Panc1 (cell line): ENCODE data around the gene CKS1B. TPM values are rescaled to one million over a fixed set of nuclear protein-coding genes. Genes with fewer than 3 reads are reported as not detected.

ENCODE experiments used
- ATAC-seq: fragments of 200-7000 bp; cut with Tn5 transposase; 2 replicates; pipeline ENCODE4 v1.9.1; 2020; ENCODE audit warnings: mild to moderate bottlenecking, moderate library complexity
- BruUV-seq: library from RNA; stranded (reverse); fragments of 400-500 nt; replicated peaks from 2 replicates; lab custom pipeline; 2021; lab: Mats Ljungman, UMichigan
- CTCF ChIA-PET: fragments of 300-600 bp; sonication (Branson Sonifier 250); formaldehyde crosslinking; loops from one replicate; lab custom pipeline; 2022; ENCODE audit warnings: antibody characterized with exemption; lab: Charles Lee
- POLR2A ChIA-PET: fragments of 300-600 bp; sonication (Branson Sonifier 250); formaldehyde crosslinking; loops from one replicate; lab custom pipeline; 2022; ENCODE audit warnings: antibody characterized with exemption; lab: Charles Lee
- DNase-seq: peaks from one replicate; pipeline ENCODE4 v3.0.0-alpha.2; 2010; ENCODE audit warnings: low read depth, low spot score
- H3K27ac ChIP-seq: 2 replicates; pipeline ENCODE4 v1.5.1; 2011; ENCODE audit warnings: mild to moderate bottlenecking, low read length, inconsistent platforms
- H3K27me3 ChIP-seq: fragments of 200-500 bp; sonication (Bioruptor generic); 2 replicates; pipeline ENCODE4 v1.6.0; 2014; ENCODE audit warnings: low read length, inconsistent platforms; ENCODE audit not compliant: control insufficient read depth, insufficient read depth
- H3K36me3 ChIP-seq: fragments of 200-500 bp; sonication (Bioruptor generic); 2 replicates; pipeline ENCODE4 v1.5.1; 2014; ENCODE audit warnings: inconsistent platforms, mild to moderate bottlenecking, low read length, moderate library complexity; ENCODE audit not compliant: control insufficient read depth, insufficient read depth
- H3K4me1 ChIP-seq: 2 replicates; pipeline ENCODE4 v1.5.1; 2011; ENCODE audit warnings: inconsistent platforms, mild to moderate bottlenecking, low read length, moderate library complexity; ENCODE audit not compliant: control insufficient read depth, insufficient read depth
- H3K4me3 ChIP-seq, 2 experiments: 2 replicates each; pipeline ENCODE4 v1.5.1; 2011 to 2012; ENCODE audit warnings: low read depth in 2 of 2, low read length in 2 of 2, mild to moderate bottlenecking in 2 of 2, inconsistent platforms in 1 of 2, moderate library complexity in 1 of 2
- H3K9me3 ChIP-seq: fragments of 200-500 bp; sonication (Bioruptor generic); 2 replicates; pipeline ENCODE4 v1.5.1; 2014; ENCODE audit warnings: low read depth, mild to moderate bottlenecking, inconsistent platforms, low read length, moderate library complexity; ENCODE audit not compliant: control insufficient read depth, insufficient read depth
- CTCF ChIP-seq: fragments of 450-650 bp; IDR thresholded peaks from 2 replicates; pipeline ENCODE4 v1.5.1; 2017; ENCODE audit warnings: mild to moderate bottlenecking
- POLR2AphosphoS5 ChIP-seq: IDR thresholded peaks from 2 replicates; pipeline ENCODE4 v1.6.1; 2012; ENCODE audit warnings: mild to moderate bottlenecking, low read depth, low read length, moderate library complexity
- REST ChIP-seq, 2 experiments: IDR thresholded peaks; 2 replicates each; pipeline ENCODE4 v1.6.1; 2011 to 2012; ENCODE audit warnings: low read depth in 2 of 2, control low read depth in 1 of 2, low read length in 1 of 2, mild to moderate bottlenecking in 1 of 2, moderate library complexity in 1 of 2; ENCODE audit not compliant: insufficient read depth in 1 of 2
- SIN3A ChIP-seq: IDR thresholded peaks from 2 replicates; pipeline ENCODE4 v1.6.1; 2012; ENCODE audit warnings: low read depth, mild to moderate bottlenecking, low read length, moderate library complexity, borderline replicate concordance; ENCODE audit not compliant: insufficient read depth
- TCF7L2 ChIP-seq: IDR thresholded peaks from 2 replicates; pipeline ENCODE4 v1.6.1; 2011; ENCODE audit warnings: mild to moderate bottlenecking, low read depth, low read length, inconsistent platforms
- in situ Hi-C: cut with HindIII; loops from 2 replicates; pipeline ENCODE4 v1.10.0; 2016; ENCODE audit warnings: low sequenced_read_pairs, low pct_unique_long_range_greater_than_20kb
- intact Hi-C: fragments of 100-400 bp; cut with micrococcal nuclease; formaldehyde crosslinking; loops from one replicate; pipeline ENCODE4 v1.10.0; 2022; ENCODE audit not compliant: unreplicated experiment
- total RNA-seq: library from RNA; stranded (reverse); gene quantifications from one replicate; pipeline ENCODE4 v1.2.1, GENCODE V29; 2021; ENCODE audit not compliant: unreplicated experiment

The CKS1B gene
- total RNA-seq, 1 experiment from 2014 or later = 212 TPM

GRCh38 chr1:154987326-154987725 is 12.8 kb downstream of the CKS1B start:
- ATAC-seq (no peak), DNase-seq (no peak)
- H3K4me3 ChIP-seq = no peak overlapping the region
- ChIA-PET POLR2A (no interaction called here), CTCF (interaction anchor here (0.6 kb wide), 1 partner anchor 157 kb away, joined by 3 read pairs; no protein-coding TSS in a partner anchor)
- TF ChIP-seq REST (IDR thresholded peaks at IDR 0.05; ENCODE audit: insufficient read depth in 1 of 2, low read depth in 2 of 2, low read length in 1 of 2) = no peak
- no peak for TF ChIP-seq CTCF
- no peak for TF ChIP-seq SIN3A
- no peak for TF ChIP-seq POLR2AphosphoS5
- TF ChIP-seq TCF7L2 = no peak
- H3K36me3 ChIP-seq = peaks cover 4% of the 10 kb centered on the region; the same call in 1 of the 2 replicates
- BruUV-seq = no TSS peak
- no peaks in the 10 kb centered on the region for H3K9me3 ChIP-seq
- intact Hi-C loops (no loop called here), in situ Hi-C loops (no loop called here)
- H3K27ac ChIP-seq = no peak overlapping the region
- H3K4me1 ChIP-seq = peaks cover 4% of the 10 kb centered on the region
- no peaks in the 10 kb centered on the region for H3K27me3 ChIP-seq

- Histone ChIP-seq H3K4me1 (peaks cover 5% of the 10 kb centered on the region), H3K9me3 (no peaks in the 10 kb centered on the region), H3K27ac (no peak overlapping the region), H3K36me3 (peaks cover 4% of the 10 kb centered on the region; the same call in 1 of the 2 replicates), H3K4me3 (no peak overlapping the region), H3K27me3 (no peaks in the 10 kb centered on the region)
- ChIA-PET POLR2A (no interaction called here), CTCF (interaction anchor here (0.6 to 0.9 kb wide), 3 partner anchors 14 to 156 kb away, joined by 3 to 5 read pairs (median 3); partner anchors contain the start of gene ZBTB7B)
- intact Hi-C loops = no loop called here
- in situ Hi-C loops = no loop called here
- no TSS peak for BruUV-seq
- no peak for DNase-seq
- ATAC-seq = no peak
- TF ChIP-seq SIN3A (no peak), POLR2AphosphoS5 (no peak), CTCF (no peak), REST (IDR thresholded peaks at IDR 0.05; ENCODE audit: insufficient read depth in 1 of 2, low read depth in 2 of 2, low read length in 1 of 2) (no peak), TCF7L2 (no peak)
These were observed 13.8 kb downstream of the CKS1B start for GRCh38 chr1:154988058-154988954.
